ENCODE data around the gene MAD1L1. TPM values are rescaled to one million over a fixed set of nuclear protein-coding genes. Genes with fewer than 3 reads are reported as not detected.
A peak's percentile ranks its signal among the peaks of the same experiment; 100 is the strongest.

Gene MAD1L1
- total and polyA plus RNA-seq, 8 donors: 21.4 to 58.8 (median 22.5) TPM

DNA sequence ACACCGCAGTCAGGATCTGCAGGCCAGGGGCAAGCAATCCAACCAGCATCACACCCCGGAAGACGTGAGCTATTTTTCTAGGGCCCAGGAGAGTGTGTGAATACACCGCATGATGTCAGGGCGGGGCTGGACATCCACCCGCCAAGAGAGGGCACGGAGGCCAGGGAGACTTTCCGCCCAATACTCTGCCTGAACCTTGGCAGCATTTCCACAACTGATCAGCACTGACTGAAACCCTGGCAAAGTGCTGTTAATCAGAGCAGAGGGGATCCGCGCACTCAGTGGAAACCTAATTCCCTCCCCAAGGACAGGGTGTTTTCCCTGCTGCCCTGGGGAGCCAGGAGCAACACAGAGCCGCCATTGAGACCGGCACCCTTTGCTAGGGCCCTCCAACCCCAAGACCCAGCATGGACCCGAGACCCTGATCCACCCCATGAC is 8.2 kb downstream of the MAD1L1 start:
- H3K9me3 ChIP-seq: no peaks in the 10 kb centered on the region
- no peak for ATAC-seq

DNA sequence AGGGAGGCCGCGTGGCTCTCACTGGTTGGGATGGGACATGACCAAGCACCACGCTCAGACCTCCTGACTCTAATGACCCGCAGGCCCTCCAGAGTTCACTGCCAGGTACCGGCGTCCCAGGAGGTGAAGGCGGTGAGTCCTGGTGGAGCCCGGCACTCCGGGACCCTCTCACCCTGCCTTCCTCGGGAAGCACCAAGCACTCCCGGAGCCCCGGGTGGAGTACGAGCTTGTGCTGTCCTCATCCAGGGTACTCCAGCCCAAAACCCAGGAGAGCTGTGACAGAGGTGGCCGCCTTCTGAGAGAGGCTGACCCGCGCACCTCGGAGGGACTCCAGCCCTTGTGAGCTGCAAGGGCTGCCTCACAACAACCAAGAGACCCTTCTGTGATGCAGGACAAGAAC is 9.4 kb downstream of the MAD1L1 start:
- H3K27me3 ChIP-seq: no peaks in the 10 kb centered on the region
- DNase-seq (peak in 1 of 4 donors; percentile 70), ATAC-seq (no peak)
- H3K36me3 ChIP-seq: peaks cover 0 to 96% of the 10 kb centered on the region in 2 donors
- no peaks in the 10 kb centered on the region for H3K9me3 ChIP-seq
- TF ChIP-seq, protein P1, sequence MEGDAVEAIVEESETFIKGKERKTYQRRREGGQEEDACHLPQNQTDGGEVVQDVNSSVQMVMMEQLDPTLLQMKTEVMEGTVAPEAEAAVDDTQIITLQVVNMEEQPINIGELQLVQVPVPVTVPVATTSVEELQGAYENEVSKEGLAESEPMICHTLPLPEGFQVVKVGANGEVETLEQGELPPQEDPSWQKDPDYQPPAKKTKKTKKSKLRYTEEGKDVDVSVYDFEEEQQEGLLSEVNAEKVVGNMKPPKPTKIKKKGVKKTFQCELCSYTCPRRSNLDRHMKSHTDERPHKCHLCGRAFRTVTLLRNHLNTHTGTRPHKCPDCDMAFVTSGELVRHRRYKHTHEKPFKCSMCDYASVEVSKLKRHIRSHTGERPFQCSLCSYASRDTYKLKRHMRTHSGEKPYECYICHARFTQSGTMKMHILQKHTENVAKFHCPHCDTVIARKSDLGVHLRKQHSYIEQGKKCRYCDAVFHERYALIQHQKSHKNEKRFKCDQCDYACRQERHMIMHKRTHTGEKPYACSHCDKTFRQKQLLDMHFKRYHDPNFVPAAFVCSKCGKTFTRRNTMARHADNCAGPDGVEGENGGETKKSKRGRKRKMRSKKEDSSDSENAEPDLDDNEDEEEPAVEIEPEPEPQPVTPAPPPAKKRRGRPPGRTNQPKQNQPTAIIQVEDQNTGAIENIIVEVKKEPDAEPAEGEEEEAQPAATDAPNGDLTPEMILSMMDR (IDR thresholded peaks at IDR 0.05): no peak
- intact Hi-C loops (cut with DNase I): no loop called here
- no peak overlapping the region for H3K27ac ChIP-seq
- H3K4me3 ChIP-seq: no peak overlapping the region
- peaks cover 0 to 3% of the 10 kb centered on the region in 2 donors for H3K4me1 ChIP-seq

More for the DNA sequence above, 8.2 kb downstream of the MAD1L1 start:
- DNase-seq: peak in 1 of 4 donors; percentile 52
- intact Hi-C loops (cut with DNase I): no loop called here
- Histone ChIP-seq H3K27me3 (no peaks in the 10 kb centered on the region), H3K27ac (peak overlapping the region in 1 of 2 donors; percentile 69), H3K4me3 (no peak overlapping the region), H3K4me1 (peaks cover 0 to 3% of the 10 kb centered on the region in 2 donors), H3K36me3 (peaks cover 0 to 98% of the 10 kb centered on the region in 2 donors)
- TF ChIP-seq, protein P1 (IDR thresholded peaks at IDR 0.05): no peak

DNA sequence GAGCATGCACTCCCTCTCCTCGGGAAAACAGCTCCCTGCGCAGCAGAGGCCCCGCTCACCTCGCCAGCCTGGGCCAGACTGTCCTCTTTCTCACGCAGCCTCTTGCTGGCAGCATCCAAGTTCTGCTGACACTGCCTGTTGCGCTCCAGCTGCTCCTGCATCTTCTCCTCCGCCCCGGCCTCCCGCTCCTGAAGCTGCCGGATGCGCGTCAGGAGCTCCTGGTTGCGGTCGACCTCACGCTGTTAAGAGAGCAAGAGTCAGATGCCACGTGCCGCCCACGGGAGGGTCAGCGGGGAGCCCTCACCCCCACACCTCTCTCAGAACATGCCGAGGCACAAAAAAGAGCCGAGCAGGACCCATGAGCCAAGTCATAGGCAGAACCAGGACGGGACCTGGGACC is 10.2 kb downstream of the MAD1L1 start:
- no peaks in the 10 kb centered on the region for H3K27me3 ChIP-seq
- H3K27ac ChIP-seq: no peak overlapping the region
- no peak overlapping the region for H3K4me3 ChIP-seq
- H3K4me1 ChIP-seq: peaks cover 0 to 3% of the 10 kb centered on the region in 2 donors
- TF ChIP-seq, protein P1 (IDR thresholded peaks at IDR 0.05): no peak
- ATAC-seq (no peak), DNase-seq (peak in 1 of 4 donors; percentile 72)
- no peaks in the 10 kb centered on the region for H3K9me3 ChIP-seq
- H3K36me3 ChIP-seq: peaks cover 0 to 96% of the 10 kb centered on the region in 2 donors
- intact Hi-C loops (cut with DNase I): no loop called here

DNA sequence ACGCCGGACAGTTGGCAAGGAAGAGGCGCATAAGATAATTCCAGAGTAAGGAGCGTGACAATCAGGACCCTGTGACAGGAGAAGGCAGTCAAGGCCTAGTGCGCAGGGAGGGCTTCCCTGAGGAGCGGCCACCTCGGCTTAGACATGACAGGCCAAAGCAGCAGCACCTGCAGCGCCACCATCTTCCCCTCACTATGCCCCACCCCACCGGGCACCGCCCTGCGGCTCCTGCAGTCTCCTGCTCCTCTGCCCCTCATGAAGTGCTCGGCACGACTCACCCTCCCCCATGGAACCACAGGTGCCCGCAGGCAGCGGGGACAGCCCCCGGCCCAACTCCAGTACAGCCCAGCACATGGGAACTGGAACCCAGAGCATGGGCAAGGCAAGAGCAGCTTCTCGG is 11.8 kb downstream of the MAD1L1 start:
- TF ChIP-seq, protein P1 (IDR thresholded peaks at IDR 0.05): no peak
- H3K27me3 ChIP-seq: no peaks in the 10 kb centered on the region
- intact Hi-C loops (cut with DNase I): no loop called here

DNA sequence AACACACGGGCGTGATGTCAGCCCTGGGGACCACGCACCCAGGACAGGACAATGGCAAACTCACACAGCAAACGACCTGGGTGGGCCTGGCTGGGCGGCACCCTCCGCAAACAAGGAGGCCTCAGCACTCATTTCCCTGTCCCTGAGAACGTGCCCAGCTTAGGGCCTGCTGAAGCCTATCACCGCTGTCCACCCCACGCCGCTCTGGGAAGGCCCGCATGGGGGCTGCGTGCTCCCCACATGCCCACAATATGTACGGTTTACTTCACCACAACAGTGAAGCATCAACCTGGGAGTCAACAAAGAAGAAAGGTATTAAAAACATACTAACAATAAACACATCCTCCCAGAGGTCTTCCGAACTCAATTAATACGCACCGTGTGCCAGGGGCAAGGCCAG is 12.2 kb downstream of the MAD1L1 start:
- ATAC-seq (no peak), DNase-seq (peak in 1 of 4 donors; percentile 57)
- peaks cover 0 to 98% of the 10 kb centered on the region in 2 donors for H3K36me3 ChIP-seq
- H3K27me3 ChIP-seq: no peaks in the 10 kb centered on the region
- intact Hi-C loops (cut with DNase I): no loop called here
- H3K4me1 ChIP-seq: no peaks in the 10 kb centered on the region
- H3K4me3 ChIP-seq: no peak overlapping the region
- H3K9me3 ChIP-seq: no peaks in the 10 kb centered on the region
- TF ChIP-seq, protein P1 (IDR thresholded peaks at IDR 0.05): no peak
- no peak overlapping the region for H3K27ac ChIP-seq

More for the DNA sequence above, 11.8 kb downstream of the MAD1L1 start:
- ATAC-seq (no peak), DNase-seq (peak in 1 of 4 donors; percentile 65)
- H3K36me3 ChIP-seq: peaks cover 0 to 96% of the 10 kb centered on the region in 2 donors
- H3K27ac ChIP-seq: no peak overlapping the region
- H3K9me3 ChIP-seq: no peaks in the 10 kb centered on the region
- H3K4me1 ChIP-seq: peaks cover 0 to 3% of the 10 kb centered on the region in 2 donors
- H3K4me3 ChIP-seq: no peak overlapping the region

Data from left lung (tissue), 10 donors.